RWPE1 (cell line): ENCODE data around the gene SMIM29.
A peak's percentile ranks its signal among the peaks of the same experiment; 100 is the strongest.

Experiments
- CTCF ChIA-PET: fragments of 350-600 bp; sonication (Branson Sonifier 250); formaldehyde crosslinking; extraction: SDS; loops from one replicate; lab custom pipeline; 2021; lab: Yijun Ruan, JAX
- POLR2A ChIA-PET: fragments of 400-600 bp; formaldehyde crosslinking; extraction: SDS; loops from one replicate; lab custom pipeline; 2020; ENCODE audit warnings: antibody characterized with exemption; ENCODE audit not compliant: low non-redundant PET; lab: Yijun Ruan, JAX
- DNase-seq: peaks from one replicate; pipeline ENCODE4 v3.0.0; 2012; ENCODE audit warnings: low spot score
- H3K27ac ChIP-seq: fragments of 450-650 bp; 2 replicates; pipeline ENCODE4 v1.5.1; 2017
- CTCF ChIP-seq: fragments of 450-650 bp; conservative IDR thresholded peaks from 2 replicates; pipeline ENCODE4 v1.5.1; 2017; ENCODE audit warnings: low read depth, mild to moderate bottlenecking

The SMIM29 gene

GRCh38 chr6:34248727-34249468 is at the start of gene SMIM29:
Gene SMIM29, minus strand, starts transcription at chr6:34249006. Its CDS starts 1,215 bp downstream, at chr6:34247791.
- CTCF ChIA-PET: interaction anchor here (0.6 to 2.7 kb wide), 13 partner anchors 8 to 935 kb away, joined by 3 to 29 read pairs (median 5); partner anchors contain the start of gene HMGA1
- POLR2A ChIA-PET: interaction anchor here (0.7 to 1.0 kb wide), 2 partner anchors 64 to 167 kb away, joined by 3 read pairs; no protein-coding TSS in a partner anchor
- TF ChIP-seq CTCF: peak; percentile 95
- peak; percentile 93 for DNase-seq
- peak within 1 kb of the TSS; percentile 87 for H3K27ac ChIP-seq

GRCh38 chr6:34295721-34296120 is 46.9 kb upstream of the SMIM29 start:
- TF ChIP-seq CTCF: no peak
- POLR2A ChIA-PET: no interaction called here
- H3K27ac ChIP-seq: no peak overlapping the region
- DNase-seq: no peak
- CTCF ChIA-PET: no interaction called here

GRCh38 chr6:34292954-34293353 is 44.1 kb upstream of the SMIM29 start:
- ChIA-PET POLR2A (no interaction called here), CTCF (no interaction called here)
- DNase-seq: no peak
- H3K27ac ChIP-seq: no peak overlapping the region
- TF ChIP-seq CTCF: no peak

GRCh38 chr6:34289137-34289536 is 40.3 kb upstream of the SMIM29 start:
- ChIA-PET CTCF (interaction anchor here (0.5 kb wide), 1 partner anchor 14 kb away, joined by 3 read pairs; no protein-coding TSS in a partner anchor), POLR2A (no interaction called here)
- H3K27ac ChIP-seq: no peak overlapping the region
- no peak for DNase-seq
- no peak for TF ChIP-seq CTCF

- ChIA-PET CTCF (interaction anchor here (0.5 kb wide), 1 partner anchor 14 kb away, joined by 3 read pairs; no protein-coding TSS in a partner anchor), POLR2A (no interaction called here)
- no peak overlapping the region for H3K27ac ChIP-seq
- TF ChIP-seq CTCF: no peak
- DNase-seq: no peak
These were observed 39.8 kb upstream of the SMIM29 start for GRCh38 chr6:34288581-34288980.

GRCh38 chr6:34285448-34286164 is 36.8 kb upstream of the SMIM29 start:
- no peak overlapping the region for H3K27ac ChIP-seq
- POLR2A ChIA-PET: no interaction called here
- CTCF ChIA-PET: no interaction called here
- DNase-seq: no peak
- TF ChIP-seq CTCF: no peak
